Skeletal muscle cell (primary cell): Measurements from ENCODE around the gene DALRD3.
"Not testable (repeated sequence)": the region's sequence is repeated elsewhere in the genome, so short reads cannot be mapped to it uniquely, and the experiment has no call there.

Experiments used
- DNase-seq: peaks from one replicate; pipeline ENCODE4 v3.0.0-alpha.2; 2010; ENCODE audit warnings: low read depth
- H3K4me3 ChIP-seq: 2 replicates; pipeline ENCODE4 v1.5.1; 2011; ENCODE audit warnings: low read depth, mild to moderate bottlenecking, control low read depth, low read length, moderate library complexity

DALRD3 gene

GRCh38 chr3:49022688-49023171 lies 4.3 kb upstream of the DALRD3 start:
- H3K4me3 ChIP-seq: peak overlapping the region; percentile 88
- no peak for DNase-seq

DNA sequence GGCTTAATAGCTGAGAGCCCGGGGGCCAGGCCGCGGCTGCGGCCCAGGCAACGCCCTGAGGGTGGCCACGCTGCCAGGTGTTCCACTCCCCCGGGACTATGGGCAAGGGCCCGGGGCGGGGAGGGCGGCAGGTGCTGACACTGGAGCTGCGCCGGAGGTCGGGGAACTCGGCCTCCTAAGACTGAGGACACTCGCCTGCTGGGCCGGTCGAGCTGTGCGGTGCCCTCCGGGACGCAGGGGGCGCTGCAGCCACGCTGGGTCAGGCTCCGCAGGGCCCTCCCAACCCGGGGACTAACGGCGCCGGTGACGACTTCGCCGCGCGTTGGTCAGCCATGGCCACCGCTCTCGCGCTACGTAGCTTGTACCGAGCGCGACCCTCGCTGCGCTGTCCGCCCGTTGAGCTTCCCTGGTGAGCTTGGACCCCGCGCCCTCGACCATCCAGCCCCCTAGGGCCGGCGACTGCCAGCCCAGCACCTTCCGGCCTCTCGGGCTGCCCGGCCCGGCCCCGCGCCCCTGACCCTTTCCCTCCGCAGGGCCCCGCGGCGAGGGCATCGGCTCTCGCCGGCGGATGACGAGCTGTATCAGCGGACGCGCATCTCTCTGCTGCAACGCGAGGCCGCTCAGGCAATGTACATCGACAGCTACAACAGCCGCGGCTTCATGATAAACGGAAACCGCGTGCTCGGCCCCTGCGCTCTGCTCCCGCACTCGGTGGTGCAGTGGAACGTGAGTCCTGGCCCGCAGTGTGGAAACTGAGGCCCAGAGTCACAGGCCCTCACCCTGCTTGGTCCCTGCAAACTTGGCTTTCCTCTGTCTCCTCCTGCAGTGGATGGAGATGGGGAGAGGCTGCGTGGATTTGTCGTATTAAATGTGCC lies 3.7 kb upstream of the DALRD3 start, which contains the start of gene NDUFAF3:
NDUFAF3 (plus strand) TSS at position 309 of the 875 bp plus-strand sequence; CDS start at position 333, 24 bp downstream.
- H3K4me3 ChIP-seq: peak within 1 kb of the TSS; percentile 88
- peak; percentile 80 for DNase-seq

DNA sequence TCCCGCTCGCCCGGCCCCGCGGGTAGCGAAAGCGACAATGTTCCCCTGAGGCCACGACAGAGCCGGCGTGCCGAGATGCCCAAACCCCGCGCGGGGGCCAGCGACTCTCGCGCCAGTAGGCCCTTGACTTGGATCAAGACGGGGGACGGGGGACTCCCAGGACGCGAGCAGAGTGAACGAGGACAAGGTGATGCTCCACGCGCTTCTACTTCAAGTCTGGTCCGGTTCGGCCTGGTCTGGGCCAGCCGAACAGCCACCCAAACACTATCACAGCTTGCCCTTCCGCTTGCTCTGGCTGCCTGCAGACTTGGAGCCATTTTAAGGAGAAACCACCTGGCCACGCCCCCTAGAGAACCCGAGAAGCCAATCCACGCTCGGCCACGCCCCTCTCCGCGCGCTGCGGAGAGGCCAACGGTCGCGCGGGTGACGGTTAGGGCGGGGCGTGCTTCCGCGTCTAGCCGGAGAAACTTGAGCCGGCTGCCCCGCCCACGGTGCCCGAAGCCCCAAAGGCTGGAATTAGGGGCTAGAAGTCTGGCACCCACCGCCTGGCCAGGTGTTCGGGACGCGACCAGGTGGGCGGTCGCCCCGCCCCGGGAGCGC lies 2.9 kb upstream of the DALRD3 start:
- H3K4me3 ChIP-seq: peak overlapping the region; percentile 88
- DNase-seq: peak; percentile 83

- peak overlapping the region; percentile 88 for H3K4me3 ChIP-seq
- DNase-seq: no peak
Observed at GRCh38 chr3:49020330-49021212, 2.2 kb upstream of the DALRD3 start.

DNA sequence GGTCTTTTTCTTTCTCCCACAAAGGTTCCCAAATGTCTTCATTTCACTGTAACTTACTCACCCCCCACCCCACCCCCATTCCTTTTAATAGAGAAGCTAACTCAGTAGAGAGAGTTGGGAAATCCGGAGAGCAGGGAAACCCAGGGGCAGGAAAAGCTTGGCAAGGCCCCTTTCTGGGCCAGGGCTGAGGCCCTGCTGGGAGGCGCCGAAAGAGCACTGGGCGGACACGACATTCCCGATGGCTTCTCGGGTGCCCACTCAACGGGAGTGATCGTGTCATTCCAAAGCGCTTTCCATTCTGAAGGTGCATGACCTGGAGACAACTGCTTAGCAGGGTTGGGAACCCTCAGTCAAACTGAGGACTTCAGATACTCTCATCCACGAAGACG lies 1.6 kb upstream of the DALRD3 start:
- H3K4me3 ChIP-seq: peak overlapping the region; percentile 88
- no peak for DNase-seq

GRCh38 chr3:49018707-49019006 lies 277 bp upstream of the DALRD3 start:
- no peak for DNase-seq
- H3K4me3 ChIP-seq: peak overlapping the region; percentile 85

DNA sequence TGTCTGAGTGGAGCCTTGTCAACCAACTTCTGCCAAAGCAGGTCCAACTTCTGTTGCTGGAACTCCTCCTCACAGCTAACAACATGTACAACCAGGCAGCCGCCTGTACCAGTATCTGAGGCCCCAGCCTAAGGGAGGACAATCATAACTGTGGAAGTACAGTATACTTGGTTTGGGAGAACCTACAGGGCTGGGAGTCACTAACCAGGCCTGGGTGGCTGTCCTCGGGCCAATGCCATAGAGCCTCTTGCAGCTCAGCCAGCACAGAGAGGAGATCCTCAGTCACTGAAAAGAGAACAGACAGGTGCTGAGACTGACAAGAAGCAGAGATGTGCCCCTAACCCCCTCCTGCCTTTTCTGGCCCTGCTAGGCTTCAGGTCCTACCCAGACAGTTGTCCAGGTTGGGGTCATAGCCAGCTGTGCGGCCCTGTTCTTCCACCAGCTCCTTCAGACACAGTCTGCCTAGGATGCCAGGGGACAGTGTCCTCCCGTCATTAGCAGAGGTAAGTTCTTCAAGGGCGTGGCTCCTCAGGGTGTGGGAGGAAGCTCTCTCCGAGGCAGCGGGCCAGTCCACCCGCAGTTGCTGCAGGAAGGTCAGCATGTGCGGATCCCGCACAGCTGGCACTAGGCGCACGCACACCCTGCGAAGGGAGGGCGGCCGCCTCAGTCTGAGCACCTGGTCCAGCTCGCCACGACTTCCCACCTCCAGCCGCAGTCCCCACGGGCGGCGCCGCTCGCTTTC lies 980 bp downstream of the DALRD3 start:
- DNase-seq: no peak
- peak overlapping the region; percentile 85 for H3K4me3 ChIP-seq

- no peak overlapping the region for H3K4me3 ChIP-seq
- no peak for DNase-seq
Observed at GRCh38 chr3:49016414-49017228, 1.8 kb downstream of the DALRD3 start.

- H3K4me3 ChIP-seq: no peak overlapping the region
- no peak for DNase-seq
Observed at GRCh38 chr3:49015765-49016164, 2.6 kb downstream of the DALRD3 start.

DNA sequence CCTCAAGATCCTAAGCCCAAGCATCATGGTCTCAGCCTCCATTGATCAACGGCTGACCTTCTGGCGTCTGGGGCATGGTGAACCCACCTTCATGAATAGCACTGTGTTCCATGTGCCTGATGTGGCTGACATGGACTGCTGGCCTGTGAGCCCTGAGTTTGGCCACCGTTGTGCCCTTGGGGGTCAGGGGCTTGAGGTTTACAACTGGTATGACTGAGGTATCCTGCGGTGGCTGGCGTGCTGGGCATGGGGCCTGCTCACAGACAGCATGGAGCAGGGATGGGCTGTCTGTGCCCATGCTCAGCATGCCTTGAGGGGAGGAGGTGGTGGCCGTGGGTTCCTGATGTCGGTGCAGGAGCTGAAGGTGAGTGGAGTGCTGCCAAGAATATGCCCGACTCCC lies 3.3 kb downstream of the DALRD3 start:
- no peak overlapping the region for H3K4me3 ChIP-seq
- DNase-seq: no peak

GRCh38 chr3:49013738-49014660 lies 4.4 kb downstream of the DALRD3 start:
- no peak overlapping the region for H3K4me3 ChIP-seq
- no peak for DNase-seq

GRCh38 chr3:49013113-49013737 lies 5.2 kb downstream of the DALRD3 start:
- no peak overlapping the region for H3K4me3 ChIP-seq
- DNase-seq: no peak

DNA sequence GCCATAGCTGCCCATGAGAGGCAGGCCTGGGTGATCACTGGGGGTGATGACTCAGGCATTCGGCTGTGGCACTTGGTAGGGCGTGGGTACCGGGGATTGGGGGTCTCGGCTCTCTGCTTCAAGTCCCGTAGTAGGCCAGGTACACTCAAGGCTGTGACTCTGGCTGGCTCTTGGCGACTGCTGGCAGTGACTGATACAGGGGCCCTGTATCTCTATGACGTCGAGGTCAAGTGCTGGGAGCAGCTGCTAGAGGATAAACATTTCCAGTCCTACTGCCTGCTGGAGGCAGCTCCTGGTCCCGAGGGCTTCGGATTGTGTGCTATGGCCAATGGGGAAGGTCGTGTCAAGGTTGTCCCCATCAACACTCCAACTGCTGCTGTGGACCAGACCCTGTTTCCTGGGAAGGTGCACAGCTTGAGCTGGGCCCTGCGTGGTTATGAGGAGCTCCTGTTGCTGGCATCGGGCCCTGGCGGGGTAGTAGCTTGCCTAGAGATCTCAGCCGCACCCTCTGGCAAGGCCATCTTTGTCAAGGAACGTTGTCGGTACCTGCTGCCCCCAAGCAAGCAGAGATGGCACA lies 5.9 kb downstream of the DALRD3 start:
- DNase-seq: no peak
- no peak overlapping the region for H3K4me3 ChIP-seq

DNA sequence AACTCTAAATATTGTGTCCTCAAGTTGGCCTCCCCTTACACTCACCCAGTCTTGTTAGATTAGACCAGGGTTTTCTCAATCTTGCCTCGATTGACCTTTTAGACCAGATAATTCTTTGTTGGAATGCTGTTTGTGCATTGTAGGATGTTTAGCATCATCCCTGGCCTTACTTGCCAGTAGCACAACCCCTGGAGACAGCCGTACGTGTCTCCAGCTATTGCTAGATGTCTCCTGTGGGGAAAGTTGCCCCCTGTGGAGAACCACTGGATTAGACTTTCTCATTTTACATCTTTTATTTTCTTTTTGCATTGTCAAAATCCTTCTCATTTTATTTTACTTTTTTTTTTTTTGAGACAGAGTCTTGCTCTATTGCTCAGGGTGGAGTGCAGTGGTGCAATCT lies 9.0 kb downstream of the DALRD3 start:
- no peak overlapping the region for H3K4me3 ChIP-seq
- no peak for DNase-seq

- DNase-seq: not testable (repeated sequence)
- H3K4me3 ChIP-seq: peak overlapping the region; percentile 92
Observed at GRCh38 chr3:49008627-49009026, 9.8 kb downstream of the DALRD3 start.

GRCh38 chr3:49007771-49008528 lies 10.4 kb downstream of the DALRD3 start:
- DNase-seq: peak; percentile 48

More at GRCh38 chr3:49007771-49008528, 10.4 kb downstream of the DALRD3 start:
- H3K4me3 ChIP-seq: peak overlapping the region; percentile 92
